GM23338 (cell line): ENCODE measurements around the gene C3AR1.

Source experiments
- CTCF ChIP-seq, 2 experiments: fragments of 200-600 bp in 1 of 2; sonication (generic) in 1 of 2; conservative IDR thresholded peaks; 2 replicates each; pipeline versions ENCODE4 v1.5.1 to v1.6.1; 2016 to 2017; ENCODE audit warnings: antibody characterized with exemption in 2 of 2, low read depth in 2 of 2, mild to moderate bottlenecking in 2 of 2, moderate library complexity in 1 of 2
- EZH2 ChIP-seq: fragments of 200-600 bp; sonication (generic); IDR thresholded peaks from one replicate; pipeline ENCODE4 v1.8.0; 2017; ENCODE audit warnings: antibody characterized with exemption, mild to moderate bottlenecking, low read depth; ENCODE audit not compliant: unreplicated experiment
- EZH2phosphoT487 ChIP-seq: fragments of 200-600 bp; sonication (generic); IDR thresholded peaks from one replicate; pipeline ENCODE4 v1.8.1; 2018; ENCODE audit warnings: antibody characterized with exemption; ENCODE audit not compliant: unreplicated experiment
- POLR2AphosphoS5 ChIP-seq: IDR thresholded peaks from 2 replicates; pipeline ENCODE4 v1.6.1; 2016; ENCODE audit warnings: antibody characterized with exemption, low read depth

- TF ChIP-seq CTCF (conservative IDR thresholded peaks at IDR 0.05; ENCODE audit: low read depth in 2 of 2) (peak in 1 of 2 experiments; percentile 31; a peak in 1 of 4 replicates), POLR2AphosphoS5 (peak; percentile 50; the same call in 1 of the 2 replicates), EZH2 (no peak), EZH2phosphoT487 (no peak)
Observed at GRCh38 chr12:8018666-8019581, 47.2 kb downstream of the C3AR1 start.
